Thyroid gland (tissue), 4 donors: ENCODE results near the gene BHLHE41. TPM values are rescaled to one million over a fixed set of nuclear protein-coding genes. Genes with fewer than 3 reads are reported as not detected.

Experiments
- DNase-seq, 2 donors: peaks; one replicate each; pipeline ENCODE4 v3.0.0-alpha.2; 2019
- H3K27ac ChIP-seq, 3 donors: fragments of 200-600 bp; sonication (generic); 1 replicate in 2 of 3; 2 replicates in 1 of 3; pipeline ENCODE4 v1.5.1; 2016 to 2019; ENCODE audit warnings: mild to moderate bottlenecking in 1 of 3, moderate library complexity in 1 of 3
- H3K27me3 ChIP-seq: fragments of 200-600 bp; sonication (generic); one replicate; pipeline ENCODE4 v1.5.1; 2019
- H3K36me3 ChIP-seq, 2 donors: fragments of 200-600 bp; sonication (generic); one replicate each; pipeline ENCODE4 v1.5.1; 2016 to 2019
- H3K4me1 ChIP-seq, 2 donors: fragments of 200-600 bp; sonication (generic); one replicate each; pipeline ENCODE4 v1.5.1; 2017 to 2019
- H3K4me3 ChIP-seq, 3 donors: fragments of 200-600 bp; sonication (generic); replicated peaks in 1 of 3; 1 replicate in 2 of 3; 2 replicates in 1 of 3; pipeline ENCODE4 v1.5.1; 2016; ENCODE audit warnings: mild to moderate bottlenecking in 1 of 3
- H3K9me3 ChIP-seq: fragments of 200-600 bp; sonication (generic); one replicate; pipeline ENCODE4 v1.5.1; 2017
- CTCF ChIP-seq, 6 experiments: fragments of 200-600 bp in 3 of 6; fragments of 450-650 bp in 3 of 6; sonication (generic) in 3 of 6; IDR thresholded peaks; one replicate each; pipeline ENCODE4 v1.5.1; 2016 to 2019; ENCODE audit warnings: antibody characterized with exemption in 6 of 6, mild to moderate bottlenecking in 2 of 6, inconsistent platforms in 1 of 6, moderate library complexity in 1 of 6
- POLR2A ChIP-seq, 2 donors: fragments of 450-650 bp; IDR thresholded peaks; one replicate each; pipeline ENCODE4 v1.6.1; 2017; ENCODE audit warnings: antibody characterized with exemption in 2 of 2, mild to moderate bottlenecking in 2 of 2, moderate library complexity in 1 of 2
- WGBS, 2 donors: methylation state at CpG; one replicate each; pipeline ENCODE4 v1.1.5; 2017; 5-methylcytosine and 5-hydroxymethylcytosine counted together
- intact Hi-C: fragments of 100-400 bp; cut with DNase I; formaldehyde crosslinking; loops from one replicate; pipeline ENCODE4 v1.15.1; 2023
- total RNA-seq, 4 donors: library from RNA; depleted of rRNA; stranded (reverse); fragments of >200 nt; gene quantifications; one replicate each; pipeline ENCODE4 v1.2.3, GENCODE V29; 2016

BHLHE41 gene
- total RNA-seq, 4 donors from 2014 or later, result 32.6 to 67.4 (median 34.3) TPM

GRCh38 chr12:26090836-26091510, 33.9 kb downstream of the BHLHE41 start:
- DNase-seq, result no peak
- TF ChIP-seq CTCF (IDR thresholded peaks at IDR 0.05), result no peak
- TF ChIP-seq POLR2A (IDR thresholded peaks at IDR 0.05), result no peak
- Histone ChIP-seq H3K4me1 (no peaks in the 10 kb centered on the region), H3K9me3 (no peaks in the 10 kb centered on the region), H3K27me3 (no peaks in the 10 kb centered on the region), H3K36me3 (no peaks in the 10 kb centered on the region), H3K4me3 (no peak overlapping the region), H3K27ac (no peak overlapping the region)
- intact Hi-C loops, result loop anchor here (10.0 kb wide), 2 partner anchors 314 to 564 kb away; no protein-coding TSS in a partner anchor
- 85 to 87% methylated on average over 11 of the region's 11 CpGs for WGBS, 2 donors

DNA sequence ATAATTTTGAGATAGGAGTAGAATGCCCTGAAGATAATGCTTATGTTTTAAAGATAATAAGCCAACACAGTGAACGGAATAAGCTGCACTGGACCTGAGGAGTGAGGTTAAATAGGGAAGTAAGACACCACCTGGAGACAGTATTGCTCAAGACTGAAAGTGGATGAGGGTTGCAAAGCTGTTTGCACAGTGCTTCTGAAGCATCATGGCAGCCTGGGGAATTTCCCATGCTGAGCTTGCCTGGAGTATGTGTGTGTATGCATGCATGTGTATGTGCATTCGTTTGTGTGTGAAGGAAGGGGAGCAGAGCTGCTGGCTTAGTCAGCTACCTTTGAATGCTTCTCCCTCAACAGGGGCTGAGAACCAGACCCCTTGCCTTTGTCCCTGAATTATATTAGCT, 35.8 kb downstream of the BHLHE41 start:
- no peaks in the 10 kb centered on the region for H3K4me1 ChIP-seq
- no peak for DNase-seq
- no peak overlapping the region for H3K27ac ChIP-seq
- no peak overlapping the region for H3K4me3 ChIP-seq
- no peak for TF ChIP-seq POLR2A (IDR thresholded peaks at IDR 0.05)
- no peak for TF ChIP-seq CTCF (IDR thresholded peaks at IDR 0.05)
- intact Hi-C loops, result no loop called here
- no peaks in the 10 kb centered on the region for H3K9me3 ChIP-seq
- 57 to 68% methylated on average over 2 of the region's 2 CpGs for WGBS, 2 donors
- no peaks in the 10 kb centered on the region for H3K27me3 ChIP-seq
- no peaks in the 10 kb centered on the region for H3K36me3 ChIP-seq

GRCh38 chr12:26086936-26087335, 37.9 kb downstream of the BHLHE41 start:
- no peak overlapping the region for H3K4me3 ChIP-seq
- H3K9me3 ChIP-seq, result no peaks in the 10 kb centered on the region
- no peaks in the 10 kb centered on the region for H3K4me1 ChIP-seq
- no peak overlapping the region for H3K27ac ChIP-seq
- DNase-seq, result no peak
- H3K36me3 ChIP-seq, result no peaks in the 10 kb centered on the region
- TF ChIP-seq CTCF (IDR thresholded peaks at IDR 0.05), result no peak
- TF ChIP-seq POLR2A (IDR thresholded peaks at IDR 0.05), result no peak
- intact Hi-C loops, result no loop called here
- 85 to 92% methylated on average over 1 of the region's 1 CpG for WGBS, 2 donors
- H3K27me3 ChIP-seq, result no peaks in the 10 kb centered on the region

DNA sequence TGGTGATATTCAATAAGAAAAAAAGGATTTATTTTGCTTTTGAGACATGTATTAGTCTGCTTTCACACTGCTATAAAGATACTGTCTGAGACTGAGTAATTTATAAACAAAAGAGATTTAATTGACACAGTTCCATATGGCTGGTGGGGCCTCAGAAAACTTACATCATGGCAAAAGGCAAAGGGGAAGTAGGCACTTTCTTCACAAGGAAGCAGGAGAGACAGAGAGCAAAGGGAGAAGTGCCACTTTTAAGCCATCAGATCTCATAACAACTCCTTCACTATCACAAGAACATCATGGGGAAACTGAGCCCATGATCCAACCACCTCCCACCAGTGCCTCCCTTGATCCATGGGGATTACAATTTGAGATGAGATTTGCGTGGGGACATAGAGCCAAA, 43.9 kb downstream of the BHLHE41 start:
- no peak for DNase-seq
- no peak overlapping the region for H3K4me3 ChIP-seq
- no peaks in the 10 kb centered on the region for H3K36me3 ChIP-seq
- TF ChIP-seq CTCF (IDR thresholded peaks at IDR 0.05), result no peak
- TF ChIP-seq POLR2A (IDR thresholded peaks at IDR 0.05), result no peak
- intact Hi-C loops, result no loop called here
- no peaks in the 10 kb centered on the region for H3K4me1 ChIP-seq
- no peaks in the 10 kb centered on the region for H3K9me3 ChIP-seq
- WGBS, 2 donors, result 93 to 95% methylated on average over 1 of the region's 1 CpG
- no peaks in the 10 kb centered on the region for H3K27me3 ChIP-seq
- no peak overlapping the region for H3K27ac ChIP-seq

- no peak for DNase-seq
- Histone ChIP-seq H3K36me3 (no peaks in the 10 kb centered on the region), H3K4me1 (no peaks in the 10 kb centered on the region), H3K27me3 (no peaks in the 10 kb centered on the region), H3K27ac (no peak overlapping the region), H3K9me3 (no peaks in the 10 kb centered on the region), H3K4me3 (no peak overlapping the region)
- TF ChIP-seq CTCF (IDR thresholded peaks at IDR 0.05), result no peak
- no peak for TF ChIP-seq POLR2A (IDR thresholded peaks at IDR 0.05)
- 93 to 96% methylated on average over 2 of the region's 2 CpGs for WGBS, 2 donors
- intact Hi-C loops, result no loop called here
Measured at GRCh38 chr12:26077915-26078702, 46.7 kb downstream of the BHLHE41 start.
